ENCODE results near the gene SV2B. TPM values are rescaled to one million over a fixed set of nuclear protein-coding genes. Genes with fewer than 3 reads are reported as not detected.

SV2B gene
- total RNA-seq, 1 experiment from 2014 or later: not detected

DNA sequence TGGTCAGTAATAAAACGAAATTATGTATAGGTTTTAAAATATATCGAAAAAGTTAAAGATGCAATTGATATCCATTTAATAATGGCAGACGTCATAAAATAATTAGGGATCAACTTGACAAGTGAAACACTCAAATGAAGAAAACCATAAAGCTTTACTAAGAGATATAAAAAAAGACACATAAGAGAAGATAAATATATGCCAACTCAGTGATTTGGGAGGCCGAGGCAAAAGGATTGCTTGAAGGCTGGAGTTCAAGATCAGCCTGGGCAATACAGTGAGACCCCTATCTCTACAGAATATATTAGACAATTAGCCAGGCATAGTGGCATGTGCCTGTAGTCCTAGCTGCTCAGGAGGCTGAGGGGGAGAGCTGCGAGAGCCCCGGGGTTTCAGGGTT is 190.5 kb downstream of the SV2B start:
- Histone ChIP-seq H3K56ac (ENCODE audit: insufficient read length, low read depth, low read length) (no peak overlapping the region), H4K5ac (ENCODE audit: insufficient read length, low read depth, low read length) (no peak overlapping the region), H3K14ac (ENCODE audit: insufficient read depth, low read length) (no peak overlapping the region), H3K4me2 (ENCODE audit: insufficient read depth, insufficient read length, low read length) (no peak overlapping the region), H2BK120ac (ENCODE audit: low read depth, low read length, poor library complexity, severe bottlenecking) (no peak overlapping the region), H2BK20ac (ENCODE audit: low read depth, low read length, poor library complexity, severe bottlenecking) (no peak overlapping the region), H3K4me1 (ENCODE audit: insufficient read depth, low read length) (no peaks in the 10 kb centered on the region), H3K4ac (ENCODE audit: low read depth, low read length) (no peak overlapping the region), H3K9me3 (ENCODE audit: control insufficient read depth, low read depth, low read length) (no peaks in the 10 kb centered on the region), H3K79me1 (ENCODE audit: insufficient read depth, low read depth, low read length, poor library complexity, severe bottlenecking) (no peaks in the 10 kb centered on the region), H4K91ac (ENCODE audit: insufficient read length, low read depth, low read length) (no peak overlapping the region), H3K27ac (ENCODE audit: insufficient read length, low read depth, low read length) (no peak overlapping the region), H3K23me2 (ENCODE audit: insufficient read length, low read depth, low read length, poor library complexity, severe bottlenecking) (no peaks in the 10 kb centered on the region), H3K9ac (ENCODE audit: extremely low read depth, insufficient read length, low read length) (no peak overlapping the region), H3T11ph (ENCODE audit: low read length) (no peak overlapping the region), H4K8ac (replicated peaks; ENCODE audit: insufficient read length, low read depth, low read length) (no peak overlapping the region), H2BK15ac (ENCODE audit: low read depth, low read length) (no peak overlapping the region), H4K20me1 (ENCODE audit: control insufficient read depth, insufficient read depth, insufficient read length) (no peaks in the 10 kb centered on the region), H2AK5ac (ENCODE audit: insufficient read length, low read length) (no peak overlapping the region), H2AFZ (ENCODE audit: low read length) (no peak overlapping the region), H3K79me2 (ENCODE audit: insufficient read depth, low read length) (no peaks in the 10 kb centered on the region), H3K18ac (ENCODE audit: insufficient read length, low read depth, low read length) (no peak overlapping the region), H3K27me3 (ENCODE audit: insufficient read depth, low read length) (no peaks in the 10 kb centered on the region), H3K23ac (ENCODE audit: insufficient read length, low read depth, low read length) (no peak overlapping the region), H2BK5ac (ENCODE audit: insufficient read length, low read length) (no peak overlapping the region), H2BK12ac (ENCODE audit: insufficient read length, low read depth, low read length) (no peak overlapping the region)
- H3K4me3 Mint-ChIP-seq: no peak overlapping the region
- no peak overlapping the region for H3K27ac Mint-ChIP-seq
- peaks cover 12 to 13% of the 10 kb centered on the region in 2 experiments; a peak in 3 of 4 replicates for H3K4me1 Mint-ChIP-seq
- TF ChIP-seq, protein P1, sequence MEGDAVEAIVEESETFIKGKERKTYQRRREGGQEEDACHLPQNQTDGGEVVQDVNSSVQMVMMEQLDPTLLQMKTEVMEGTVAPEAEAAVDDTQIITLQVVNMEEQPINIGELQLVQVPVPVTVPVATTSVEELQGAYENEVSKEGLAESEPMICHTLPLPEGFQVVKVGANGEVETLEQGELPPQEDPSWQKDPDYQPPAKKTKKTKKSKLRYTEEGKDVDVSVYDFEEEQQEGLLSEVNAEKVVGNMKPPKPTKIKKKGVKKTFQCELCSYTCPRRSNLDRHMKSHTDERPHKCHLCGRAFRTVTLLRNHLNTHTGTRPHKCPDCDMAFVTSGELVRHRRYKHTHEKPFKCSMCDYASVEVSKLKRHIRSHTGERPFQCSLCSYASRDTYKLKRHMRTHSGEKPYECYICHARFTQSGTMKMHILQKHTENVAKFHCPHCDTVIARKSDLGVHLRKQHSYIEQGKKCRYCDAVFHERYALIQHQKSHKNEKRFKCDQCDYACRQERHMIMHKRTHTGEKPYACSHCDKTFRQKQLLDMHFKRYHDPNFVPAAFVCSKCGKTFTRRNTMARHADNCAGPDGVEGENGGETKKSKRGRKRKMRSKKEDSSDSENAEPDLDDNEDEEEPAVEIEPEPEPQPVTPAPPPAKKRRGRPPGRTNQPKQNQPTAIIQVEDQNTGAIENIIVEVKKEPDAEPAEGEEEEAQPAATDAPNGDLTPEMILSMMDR (conservative IDR thresholded peaks at IDR 0.05): no peak
- no peak for DNase-seq
- peaks cover 8% of the 10 kb centered on the region; the same call in 1 of the 2 replicates for H3K27me3 Mint-ChIP-seq (ENCODE audit: low read depth)
- H3K9me3 Mint-ChIP-seq: peaks cover 0 to 3% of the 10 kb centered on the region in 2 experiments; a peak in 1 of 5 replicates
- WGBS (ENCODE audit: extremely low coverage, insufficient read length, low lambda C conversion rate): 100% methylated on average over 2 of the region's 6 CpGs
- no peaks in the 10 kb centered on the region; a peak in 1 of 7 replicates for H3K36me3 Mint-ChIP-seq (ENCODE audit: insufficient read depth in 1 of 3, low read depth in 3 of 3)

Measured in H9 (cell line).